SU-DHL-6 (cell line): ENCODE data around the gene BTBD9.

Experiments used
- H2AFZ ChIP-seq: fragments of 200-600 bp; sonication (generic); 2 replicates; pipeline ENCODE4 v1.6.1; 2014; ENCODE audit warnings: low read depth, mild to moderate bottlenecking, moderate library complexity, mixed read lengths, antibody characterized with exemption, low read length; ENCODE audit not compliant: severe bottlenecking
- H3F3A ChIP-seq: fragments of 200-600 bp; shearing (Covaris generic); 2 replicates; pipeline ENCODE4 v1.6.0; 2016; ENCODE audit warnings: antibody characterized with exemption, mild to moderate bottlenecking; ENCODE audit not compliant: insufficient read depth
- H3K27ac ChIP-seq: fragments of 200-600 bp; sonication (generic); 2 replicates; pipeline ENCODE4 v1.5.1; 2016; ENCODE audit warnings: low read depth, mild to moderate bottlenecking, low read length, moderate library complexity, mixed read lengths
- H3K27me3 ChIP-seq: fragments of 200-600 bp; sonication (generic), shearing (Covaris generic); 2 replicates; pipeline ENCODE4 v1.6.0; 2014; ENCODE audit warnings: mild to moderate bottlenecking, low read length
- H3K36me3 ChIP-seq: fragments of 200-600 bp; sonication (generic); 2 replicates; pipeline ENCODE4 v1.6.1; 2014; ENCODE audit warnings: mild to moderate bottlenecking, low read length, mixed read lengths
- H3K4me2 ChIP-seq: fragments of 300-600, 200-600 bp; shearing (Covaris generic), sonication (generic); 2 replicates; pipeline ENCODE4 v1.6.0; 2014; ENCODE audit warnings: low read length, low read depth, mild to moderate bottlenecking; ENCODE audit not compliant: poor library complexity, severe bottlenecking
- H3K4me3 ChIP-seq: fragments of 200-600 bp; sonication (generic); 2 replicates; pipeline ENCODE4 v1.5.1; 2014; ENCODE audit warnings: antibody characterized with exemption, low read length, mild to moderate bottlenecking, mixed read lengths; ENCODE audit not compliant: insufficient read depth, poor library complexity, severe bottlenecking
- H3K79me2 ChIP-seq: fragments of 200-600 bp; sonication (generic); 2 replicates; pipeline ENCODE4 v1.6.1; 2014; ENCODE audit warnings: mild to moderate bottlenecking, low read length, moderate library complexity; ENCODE audit not compliant: insufficient read depth
- H3K9ac ChIP-seq: fragments of 200-600 bp; sonication (generic); 2 replicates; pipeline ENCODE4 v1.7.0; 2014; ENCODE audit warnings: mild to moderate bottlenecking, low read length
- H3K9me2 ChIP-seq: fragments of 200-600 bp; sonication (generic); replicated peaks from 2 replicates; pipeline ENCODE4 v1.6.1; 2014; ENCODE audit warnings: low read length; ENCODE audit not compliant: insufficient read depth
- H3K9me3 ChIP-seq: fragments of 200-600 bp; sonication (generic); 2 replicates; pipeline ENCODE4 v1.6.1; 2014; ENCODE audit warnings: low read length, mixed read lengths; ENCODE audit not compliant: insufficient read depth
- H4K20me1 ChIP-seq: fragments of 200-600 bp; sonication (generic); 2 replicates; pipeline ENCODE4 v1.6.1; 2014; ENCODE audit warnings: low read depth, mild to moderate bottlenecking, antibody characterized with exemption, low read length, moderate library complexity, mixed read lengths
- CTCF ChIP-seq: fragments of 200-600 bp; sonication (generic); IDR thresholded peaks from one replicate; pipeline ENCODE4 v1.5.1; 2017; ENCODE audit warnings: antibody characterized with exemption, mild to moderate bottlenecking, low read length, moderate library complexity; ENCODE audit not compliant: insufficient read depth, poor library complexity, severe bottlenecking
- EZH2phosphoT487 ChIP-seq: fragments of 200-600 bp; sonication (generic), shearing (Covaris generic); conservative IDR thresholded peaks from 2 replicates; pipeline ENCODE4 v1.6.1; 2018; ENCODE audit warnings: mild to moderate bottlenecking, antibody characterized with exemption, low read length, moderate library complexity, mixed read lengths

BTBD9 gene

GRCh38 chr6:38179300-38179699 lies 460.4 kb downstream of the BTBD9 start:
- H3K27ac ChIP-seq, result no peak overlapping the region
- no peaks in the 10 kb centered on the region for H4K20me1 ChIP-seq
- no peaks in the 10 kb centered on the region for H3K9me2 ChIP-seq
- H3K9ac ChIP-seq, result no peak overlapping the region
- no peaks in the 10 kb centered on the region for H3K79me2 ChIP-seq
- no peaks in the 10 kb centered on the region for H3F3A ChIP-seq
- H3K36me3 ChIP-seq, result no peaks in the 10 kb centered on the region
- H3K4me3 ChIP-seq, result no peak overlapping the region
- no peaks in the 10 kb centered on the region for H3K27me3 ChIP-seq
- H3K4me2 ChIP-seq, result no peak overlapping the region
- TF ChIP-seq CTCF (no peak), EZH2phosphoT487 (no peak)
- no peak overlapping the region for H2AFZ ChIP-seq
- no peaks in the 10 kb centered on the region for H3K9me3 ChIP-seq

GRCh38 chr6:38178584-38178886 lies 461.2 kb downstream of the BTBD9 start:
- Histone ChIP-seq H3K4me3 (no peak overlapping the region), H3K79me2 (no peaks in the 10 kb centered on the region), H3F3A (no peaks in the 10 kb centered on the region), H3K27me3 (no peaks in the 10 kb centered on the region), H2AFZ (no peak overlapping the region), H3K36me3 (no peaks in the 10 kb centered on the region), H4K20me1 (no peaks in the 10 kb centered on the region), H3K9me2 (no peaks in the 10 kb centered on the region), H3K9me3 (no peaks in the 10 kb centered on the region), H3K4me2 (no peak overlapping the region), H3K27ac (no peak overlapping the region), H3K9ac (no peak overlapping the region)
- TF ChIP-seq CTCF, result no peak
- no peak for TF ChIP-seq EZH2phosphoT487

- no peak overlapping the region for H3K27ac ChIP-seq
- no peak overlapping the region for H3K9ac ChIP-seq
- no peaks in the 10 kb centered on the region for H4K20me1 ChIP-seq
- no peaks in the 10 kb centered on the region for H3F3A ChIP-seq
- no peak overlapping the region for H3K4me3 ChIP-seq
- H3K79me2 ChIP-seq, result no peaks in the 10 kb centered on the region
- no peaks in the 10 kb centered on the region for H3K9me3 ChIP-seq
- H3K36me3 ChIP-seq, result no peaks in the 10 kb centered on the region
- no peak overlapping the region for H3K4me2 ChIP-seq
- H3K9me2 ChIP-seq, result no peaks in the 10 kb centered on the region
- no peaks in the 10 kb centered on the region for H3K27me3 ChIP-seq
- no peak overlapping the region for H2AFZ ChIP-seq
- TF ChIP-seq CTCF (no peak), EZH2phosphoT487 (no peak)
These were observed 461.7 kb downstream of the BTBD9 start for GRCh38 chr6:38177882-38178583.
